Osteocyte (in vitro differentiated cells): ENCODE measurements around the gene EPS8L3. TPM values are rescaled to one million over a fixed set of nuclear protein-coding genes. Genes with fewer than 3 reads are reported as not detected.
A peak's percentile ranks its signal among the peaks of the same experiment; 100 is the strongest.

Source experiments
- DNase-seq: peaks from one replicate; pipeline ENCODE4 v3.0.0; 2021; ENCODE audit warnings: mixed read lengths; ENCODE audit not compliant: unreplicated experiment; ENCODE audit errors: extremely low spot score
- H3K27ac Mint-ChIP-seq: one replicate; pipeline ENCODE4 v1.8.0; 2021; ENCODE audit warnings: mild to moderate bottlenecking, mixed read lengths; ENCODE audit not compliant: unreplicated experiment
- H3K27me3 Mint-ChIP-seq: one replicate; pipeline ENCODE4 v1.8.0; 2021; ENCODE audit warnings: mixed read lengths; ENCODE audit not compliant: unreplicated experiment
- H3K36me3 Mint-ChIP-seq: one replicate; pipeline ENCODE4 v1.8.0; 2021; ENCODE audit warnings: mixed read lengths; ENCODE audit not compliant: unreplicated experiment
- H3K4me1 Mint-ChIP-seq: one replicate; pipeline ENCODE4 v1.8.0; 2021; ENCODE audit warnings: mixed read lengths; ENCODE audit not compliant: unreplicated experiment
- H3K4me3 Mint-ChIP-seq: one replicate; pipeline ENCODE4 v1.8.0; 2021; ENCODE audit warnings: mild to moderate bottlenecking, moderate library complexity, mixed read lengths; ENCODE audit not compliant: unreplicated experiment
- H3K9me3 Mint-ChIP-seq: one replicate; pipeline ENCODE4 v1.8.0; 2021; ENCODE audit warnings: mixed read lengths; ENCODE audit not compliant: unreplicated experiment
- CTCF ChIP-seq: fragments of 200-600 bp; sonication (generic); IDR thresholded peaks from 2 replicates; pipeline ENCODE4 v1.5.0; 2021; ENCODE audit warnings: antibody characterized with exemption, mild to moderate bottlenecking, moderate library complexity
- total RNA-seq: library from RNA; stranded (reverse); gene quantifications from 2 replicates; pipeline ENCODE4 v1.2.1, GENCODE V29; 2021

Gene EPS8L3
- total RNA-seq, 1 donor from 2014 or later: not detected

GRCh38 chr1:109777436-109777835 is 13.7 kb upstream of the EPS8L3 start:
- no peaks in the 10 kb centered on the region for H3K27me3 Mint-ChIP-seq
- H3K4me3 Mint-ChIP-seq: no peak overlapping the region
- H3K36me3 Mint-ChIP-seq: no peaks in the 10 kb centered on the region
- no peak for DNase-seq
- no peaks in the 10 kb centered on the region for H3K9me3 Mint-ChIP-seq
- peaks cover 13% of the 10 kb centered on the region for H3K4me1 Mint-ChIP-seq
- H3K27ac Mint-ChIP-seq: no peak overlapping the region
- no peak for TF ChIP-seq CTCF

GRCh38 chr1:109776911-109777310 is 13.2 kb upstream of the EPS8L3 start:
- H3K9me3 Mint-ChIP-seq: no peaks in the 10 kb centered on the region
- H3K27me3 Mint-ChIP-seq: no peaks in the 10 kb centered on the region
- no peaks in the 10 kb centered on the region for H3K36me3 Mint-ChIP-seq
- H3K4me3 Mint-ChIP-seq: no peak overlapping the region
- peak; percentile 93 for DNase-seq
- TF ChIP-seq CTCF: peak; percentile 96
- no peak overlapping the region for H3K27ac Mint-ChIP-seq
- H3K4me1 Mint-ChIP-seq: peaks cover 9% of the 10 kb centered on the region

- Mint-ChIP-seq H3K36me3 (no peaks in the 10 kb centered on the region), H3K4me1 (peaks cover 11% of the 10 kb centered on the region), H3K27ac (no peak overlapping the region), H3K4me3 (no peak overlapping the region), H3K27me3 (no peaks in the 10 kb centered on the region), H3K9me3 (no peaks in the 10 kb centered on the region)
- no peak for TF ChIP-seq CTCF
- no peak for DNase-seq
Observed at GRCh38 chr1:109776206-109776835, 12.6 kb upstream of the EPS8L3 start.

- TF ChIP-seq CTCF: no peak
- peaks cover 12% of the 10 kb centered on the region for H3K4me1 Mint-ChIP-seq
- no peak for DNase-seq
Observed at GRCh38 chr1:109775398-109775797, 11.7 kb upstream of the EPS8L3 start.

GRCh38 chr1:109773900-109774485 is 10.3 kb upstream of the EPS8L3 start:
- DNase-seq: no peak
- Mint-ChIP-seq H3K27me3 (no peaks in the 10 kb centered on the region), H3K27ac (no peak overlapping the region), H3K36me3 (no peaks in the 10 kb centered on the region), H3K9me3 (no peaks in the 10 kb centered on the region), H3K4me1 (peaks cover 12% of the 10 kb centered on the region), H3K4me3 (no peak overlapping the region)
- no peak for TF ChIP-seq CTCF

More at GRCh38 chr1:109775398-109775797, 11.7 kb upstream of the EPS8L3 start:
- no peaks in the 10 kb centered on the region for H3K36me3 Mint-ChIP-seq
- H3K9me3 Mint-ChIP-seq: no peaks in the 10 kb centered on the region
- no peaks in the 10 kb centered on the region for H3K27me3 Mint-ChIP-seq
- no peak overlapping the region for H3K4me3 Mint-ChIP-seq
- no peak overlapping the region for H3K27ac Mint-ChIP-seq
